ENCODE measurements around the gene A3GALT2. TPM values are rescaled to one million over a fixed set of nuclear protein-coding genes. Genes with fewer than 3 reads are reported as not detected.
A peak's percentile ranks its signal among the peaks of the same experiment; 100 is the strongest.

Gene A3GALT2
- total and polyA plus RNA-seq, 9 of the 15 experiments (the other 6 are each of a cell fraction or from before 2014, with no cell fraction given), result not detected

GRCh38 chr1:33275195-33275594 is 45.7 kb downstream of the A3GALT2 start (continued):
- TF ChIP-seq CLOCK (CRISPR knock-in tag; IDR thresholded peaks at IDR 0.05; ENCODE audit: borderline replicate concordance) (peak; percentile 44; the same call in 1 of the 2 replicates), ATF1 (CRISPR knock-in tag; IDR thresholded peaks at IDR 0.05) (no peak), ATF1 (tag; IDR thresholded peaks at IDR 0.05) (0 out of 2 replicates have a peak, but pooled peaks have one; percentile 12), ZFX (CRISPR knock-in tag; IDR thresholded peaks at IDR 0.05) (no peak), COPS2 (conservative IDR thresholded peaks at IDR 0.05) (no peak), MNT (conservative IDR thresholded peaks at IDR 0.05) (0 out of 4 replicates have a peak, but pooled peaks of 1 of the 2 experiments have one; percentile 33), RBM15 (IDR thresholded peaks at IDR 0.05; ENCODE audit: insufficient read depth, low read length) (no peak), ZNF311 (CRISPR knock-in tag; IDR thresholded peaks at IDR 0.05) (no peak), NFATC3 (IDR thresholded peaks at IDR 0.05) (no peak), JUNB (CRISPR knock-in tag; conservative IDR thresholded peaks at IDR 0.05) (no peak), ELK1 (CRISPR knock-in tag; IDR thresholded peaks at IDR 0.05) (no peak), CBFA2T3 (IDR thresholded peaks at IDR 0.05) (peak; percentile 55), ZBTB1 (CRISPR knock-in tag; IDR thresholded peaks at IDR 0.05; ENCODE audit: borderline replicate concordance, low read depth) (peak; percentile 86), ZNF280A (IDR thresholded peaks at IDR 0.05; ENCODE audit: low read depth, partially characterized antibody) (no peak), RAD51 (IDR thresholded peaks at IDR 0.05; ENCODE audit: borderline replicate concordance, low read depth) (peak; percentile 72), FOXP1 (CRISPR knock-in tag; IDR thresholded peaks at IDR 0.05) (no peak), ID3 (CRISPR knock-in tag; IDR thresholded peaks at IDR 0.05) (no peak), ID3 (tag; IDR thresholded peaks at IDR 0.05) (0 out of 2 replicates have a peak, but pooled peaks have one; percentile 23), BHLHE40 (IDR thresholded peaks at IDR 0.05; ENCODE audit: low read length) (peak; percentile 81)
